ENCODE data around the gene LMO7.

The LMO7 gene

GRCh38 chr13:75870397-75870903, 234.3 kb downstream of the LMO7 start:
- TF ChIP-seq, protein P1, sequence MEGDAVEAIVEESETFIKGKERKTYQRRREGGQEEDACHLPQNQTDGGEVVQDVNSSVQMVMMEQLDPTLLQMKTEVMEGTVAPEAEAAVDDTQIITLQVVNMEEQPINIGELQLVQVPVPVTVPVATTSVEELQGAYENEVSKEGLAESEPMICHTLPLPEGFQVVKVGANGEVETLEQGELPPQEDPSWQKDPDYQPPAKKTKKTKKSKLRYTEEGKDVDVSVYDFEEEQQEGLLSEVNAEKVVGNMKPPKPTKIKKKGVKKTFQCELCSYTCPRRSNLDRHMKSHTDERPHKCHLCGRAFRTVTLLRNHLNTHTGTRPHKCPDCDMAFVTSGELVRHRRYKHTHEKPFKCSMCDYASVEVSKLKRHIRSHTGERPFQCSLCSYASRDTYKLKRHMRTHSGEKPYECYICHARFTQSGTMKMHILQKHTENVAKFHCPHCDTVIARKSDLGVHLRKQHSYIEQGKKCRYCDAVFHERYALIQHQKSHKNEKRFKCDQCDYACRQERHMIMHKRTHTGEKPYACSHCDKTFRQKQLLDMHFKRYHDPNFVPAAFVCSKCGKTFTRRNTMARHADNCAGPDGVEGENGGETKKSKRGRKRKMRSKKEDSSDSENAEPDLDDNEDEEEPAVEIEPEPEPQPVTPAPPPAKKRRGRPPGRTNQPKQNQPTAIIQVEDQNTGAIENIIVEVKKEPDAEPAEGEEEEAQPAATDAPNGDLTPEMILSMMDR (IDR thresholded peaks at IDR 0.05; ENCODE audit: low read length, missing control alignments), result peak; percentile 73
- DNase-seq (ENCODE audit: low read depth), result peak; percentile 49
- peak overlapping the region; percentile 54 for H3K4me3 ChIP-seq (replicated peaks; ENCODE audit: low read depth, low read length)

DNA sequence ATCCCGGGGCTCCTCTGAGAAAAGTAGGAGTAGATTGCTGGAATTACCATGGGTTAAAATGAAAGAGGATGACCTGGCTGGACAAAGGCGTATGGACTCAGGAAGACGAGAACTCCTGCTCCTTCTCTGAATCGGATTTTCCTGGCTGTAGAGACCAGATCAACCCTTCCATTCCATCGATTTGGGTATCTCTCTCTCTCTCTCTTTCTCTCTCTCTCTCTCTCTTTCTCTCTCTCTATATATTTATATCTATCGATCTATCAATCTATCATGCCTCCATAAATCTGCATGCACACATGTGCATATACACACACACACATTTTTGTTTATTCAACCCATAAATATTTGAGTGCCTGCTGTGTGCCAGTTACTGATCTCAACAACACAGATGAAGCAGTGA, 234.9 kb downstream of the LMO7 start:
- no peak for DNase-seq (ENCODE audit: low read depth)
- TF ChIP-seq, protein P1 (IDR thresholded peaks at IDR 0.05; ENCODE audit: low read length, missing control alignments), result no peak
- H3K4me3 ChIP-seq (replicated peaks; ENCODE audit: low read depth, low read length), result no peak overlapping the region

DNA sequence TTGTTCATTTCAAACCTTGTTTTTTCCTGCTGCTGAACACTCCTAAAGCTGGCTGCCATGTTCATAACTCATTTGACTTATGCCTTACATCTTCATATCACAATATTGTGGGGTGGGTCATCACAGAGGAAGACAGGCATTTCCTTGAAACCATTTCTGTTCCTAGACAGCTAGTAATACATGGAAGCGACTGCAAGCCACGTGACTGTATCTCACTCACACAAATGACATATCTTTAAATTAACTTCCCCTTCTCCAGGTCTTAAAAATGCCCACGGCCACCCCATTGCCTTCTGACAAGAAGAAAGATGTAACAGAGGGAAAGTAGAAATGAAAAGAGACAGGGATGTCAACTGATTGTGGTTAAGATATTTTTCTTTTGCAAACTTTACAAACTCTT, 236.8 kb downstream of the LMO7 start:
- no peak for DNase-seq (ENCODE audit: low read depth)
- TF ChIP-seq, protein P1 (IDR thresholded peaks at IDR 0.05; ENCODE audit: low read length, missing control alignments), result no peak
- H3K4me3 ChIP-seq (replicated peaks; ENCODE audit: low read depth, low read length), result no peak overlapping the region

DNA sequence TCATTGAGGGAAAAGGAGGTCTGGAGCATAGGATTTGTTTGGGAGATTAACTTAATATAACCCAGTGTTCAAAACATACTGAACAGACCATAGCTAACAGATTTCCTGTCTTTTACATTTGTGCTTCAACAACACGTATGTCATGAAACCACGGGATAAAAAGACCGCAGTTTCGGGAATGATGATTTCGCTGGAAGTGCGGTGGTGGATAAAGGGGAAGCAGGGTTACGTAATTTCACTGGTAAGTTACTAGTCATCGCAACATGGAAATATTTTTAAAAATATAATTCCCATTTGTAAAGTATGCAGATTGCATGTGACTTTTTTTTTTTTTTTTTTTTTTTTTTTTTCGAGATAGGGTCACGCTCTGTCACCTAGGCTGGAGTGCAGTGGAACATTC, 237.4 kb downstream of the LMO7 start:
- no peak overlapping the region for H3K4me3 ChIP-seq (replicated peaks; ENCODE audit: low read depth, low read length)
- TF ChIP-seq, protein P1 (IDR thresholded peaks at IDR 0.05; ENCODE audit: low read length, missing control alignments), result no peak
- DNase-seq (ENCODE audit: low read depth), result no peak

- TF ChIP-seq, protein P1 (IDR thresholded peaks at IDR 0.05; ENCODE audit: low read length, missing control alignments), result no peak
- no peak for DNase-seq (ENCODE audit: low read depth)
- no peak overlapping the region for H3K4me3 ChIP-seq (replicated peaks; ENCODE audit: low read depth, low read length)
Observed at GRCh38 chr13:75875450-75875849, 239.3 kb downstream of the LMO7 start.

GRCh38 chr13:75876142-75877050, 240.3 kb downstream of the LMO7 start:
- DNase-seq (ENCODE audit: low read depth), result peak; percentile 82
- TF ChIP-seq, protein P1 (IDR thresholded peaks at IDR 0.05; ENCODE audit: low read length, missing control alignments), result peak; percentile 96
- H3K4me3 ChIP-seq (replicated peaks; ENCODE audit: low read depth, low read length), result no peak overlapping the region
